ENCODE measurements around the gene ZNF408. TPM values are rescaled to one million over a fixed set of nuclear protein-coding genes. Genes with fewer than 3 reads are reported as not detected.

Gene ZNF408
- total RNA-seq, 1 experiment from 2014 or later = 14.4 TPM

DNA sequence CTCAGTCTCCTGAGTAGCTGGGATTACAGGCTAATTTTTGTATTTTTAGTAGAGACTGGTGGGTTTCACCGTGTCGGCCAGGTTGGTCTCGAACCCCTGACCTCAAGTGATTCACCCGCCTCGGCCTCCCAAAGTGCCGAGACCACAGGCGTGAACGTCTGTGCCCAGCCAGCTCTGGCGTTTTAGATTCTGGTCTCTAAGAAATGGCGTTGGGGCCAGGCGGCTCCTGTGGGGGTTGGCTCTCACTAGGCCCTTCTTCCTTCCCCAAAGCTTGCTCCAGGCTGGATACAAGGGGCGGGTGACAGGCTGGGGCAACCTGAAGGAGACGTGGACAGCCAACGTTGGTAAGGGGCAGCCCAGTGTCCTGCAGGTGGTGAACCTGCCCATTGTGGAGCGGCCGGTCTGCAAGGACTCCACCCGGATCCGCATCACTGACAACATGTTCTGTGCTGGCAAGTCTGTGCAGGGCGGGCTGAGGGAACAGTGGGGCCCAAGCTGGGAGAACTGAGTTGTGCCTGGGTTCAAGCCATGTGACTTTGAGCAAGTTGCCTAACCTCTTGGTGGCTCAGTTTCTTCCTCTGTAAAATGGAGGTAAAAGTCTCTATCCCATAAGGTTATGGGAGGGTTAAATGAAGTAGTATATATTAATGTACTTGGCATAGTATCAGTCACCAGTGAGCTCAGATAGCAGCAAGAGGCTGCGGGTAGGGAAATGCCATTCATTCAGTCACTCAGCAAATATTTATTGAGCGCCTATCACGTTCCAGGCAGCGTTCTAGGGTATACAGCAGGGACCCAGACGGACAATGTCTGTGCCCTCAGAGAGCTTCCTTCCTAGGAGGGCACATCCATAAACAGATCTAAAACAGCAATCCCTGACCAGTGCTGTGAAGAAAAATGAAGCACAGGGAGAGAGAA is 28.5 kb downstream of the ZNF408 start:
- BruUV-seq (replicated peaks) = no TSS peak
- ATAC-seq = no peak

More for the DNA sequence above, 28.5 kb downstream of the ZNF408 start:
- Histone ChIP-seq H3K27me3 (ENCODE audit: insufficient read depth, low read length) (no peaks in the 10 kb centered on the region), H4K20me1 (ENCODE audit: insufficient read depth) (no peaks in the 10 kb centered on the region), H3K36me3 (ENCODE audit: control insufficient read depth in 1 of 2, insufficient read depth in 2 of 2, low read length in 2 of 2) (no peaks in the 10 kb centered on the region), H3K4me3 (replicated peaks in 1 of 2; ENCODE audit: low read depth in 1 of 2, low read length in 2 of 2) (no peak overlapping the region), H3K9me3 (ENCODE audit: control insufficient read depth in 1 of 2, insufficient read depth in 1 of 2, low read depth in 1 of 2, low read length in 2 of 2) (no peaks in the 10 kb centered on the region), H3K9me2 (ENCODE audit: insufficient read depth) (no peaks in the 10 kb centered on the region), H3K79me2 (ENCODE audit: insufficient read depth, low read length) (no peaks in the 10 kb centered on the region), H3K4me2 (ENCODE audit: low read length) (no peak overlapping the region), H3K4me1 (ENCODE audit: control insufficient read depth in 1 of 2, insufficient read depth in 2 of 2, low read length in 2 of 2) (no peaks in the 10 kb centered on the region), H3K9ac (ENCODE audit: low read length) (no peak overlapping the region), H3K27ac (ENCODE audit: low read depth, low read length) (no peak overlapping the region), H2AFZ (ENCODE audit: low read depth, low read length, poor library complexity, severe bottlenecking) (no peak overlapping the region)
- CTCF ChIA-PET = no interaction called here
- TF ChIP-seq ATF3 (IDR thresholded peaks at IDR 0.05) (no peak), JUND (IDR thresholded peaks at IDR 0.05) (no peak), EZH2phosphoT487 (IDR thresholded peaks at IDR 0.05; ENCODE audit: borderline replicate concordance) (no peak), ZNF274 (IDR thresholded peaks at IDR 0.05; ENCODE audit: low read depth, low read length) (no peak), CBX3 (IDR thresholded peaks at IDR 0.05; ENCODE audit: low read depth) (no peak), EZH2 (IDR thresholded peaks at IDR 0.05) (no peak), ZBTB33 (IDR thresholded peaks at IDR 0.05; ENCODE audit: extremely low read depth, insufficient replicate concordance, low read length) (no peak), SRF (IDR thresholded peaks at IDR 0.05; ENCODE audit: low read depth) (no peak)
- intact Hi-C loops (cut with micrococcal nuclease) = no loop called here
- POLR2A ChIA-PET = no interaction called here
- RAD21 ChIA-PET (ENCODE audit: low non-redundant PET in 1 of 2, low total read pairs in 2 of 2, uncharacterized antibody in 2 of 2, unreplicated experiment in 2 of 2) = no interaction called here
- DNase-seq (ENCODE audit: low read depth, low spot score) = no peak

Data from HCT116 (cell line).